HG03378 (cell line): Measurements from ENCODE around the gene TCF20.

ENCODE experiments used
- ATAC-seq: cut with Tn5 transposase; IDR thresholded peaks from one replicate; pipeline ENCODE4 v1.9.1; 2021; ENCODE audit warnings: mild to moderate bottlenecking, moderate library complexity; ENCODE audit not compliant: unreplicated experiment

Gene TCF20

GRCh38 chr22:42261296-42261695 is 9.2 kb downstream of the TCF20 start:
- no peak for ATAC-seq

GRCh38 chr22:42258126-42258525 is 12.3 kb downstream of the TCF20 start:
- no peak for ATAC-seq

GRCh38 chr22:42257386-42257785 is 13.1 kb downstream of the TCF20 start:
- no peak for ATAC-seq

- ATAC-seq: no peak
Observed at GRCh38 chr22:42256930-42257329, 13.5 kb downstream of the TCF20 start.

- no peak for ATAC-seq
Observed at GRCh38 chr22:42256220-42256619, 14.2 kb downstream of the TCF20 start.

GRCh38 chr22:42249831-42250230 is 20.6 kb downstream of the TCF20 start:
- no peak for ATAC-seq

GRCh38 chr22:42248995-42249394 is 21.5 kb downstream of the TCF20 start:
- no peak for ATAC-seq

- no peak for ATAC-seq
Observed at GRCh38 chr22:42247596-42247995, 22.9 kb downstream of the TCF20 start.

- no peak for ATAC-seq
Observed at GRCh38 chr22:42243802-42244060, 26.7 kb downstream of the TCF20 start.

- no peak for ATAC-seq
Observed at GRCh38 chr22:42236848-42237247, 33.6 kb downstream of the TCF20 start.

GRCh38 chr22:42236268-42236667 is 34.2 kb downstream of the TCF20 start:
- ATAC-seq: no peak

GRCh38 chr22:42233879-42234278 is 36.6 kb downstream of the TCF20 start:
- no peak for ATAC-seq

- no peak for ATAC-seq
Observed at GRCh38 chr22:42231929-42232328, 38.5 kb downstream of the TCF20 start.

GRCh38 chr22:42229455-42230149 is 40.9 kb downstream of the TCF20 start:
- no peak for ATAC-seq

- no peak for ATAC-seq
Observed at GRCh38 chr22:42228483-42228882, 42.0 kb downstream of the TCF20 start.

- ATAC-seq: no peak
Observed at GRCh38 chr22:42227435-42227834, 43.0 kb downstream of the TCF20 start.

- no peak for ATAC-seq
Observed at GRCh38 chr22:42225841-42226240, 44.6 kb downstream of the TCF20 start.

GRCh38 chr22:42222140-42222539 is 48.3 kb downstream of the TCF20 start:
- ATAC-seq: no peak
